Measurements from ENCODE around the gene SEC14L2. TPM values are rescaled to one million over a fixed set of nuclear protein-coding genes. Genes with fewer than 3 reads are reported as not detected.

SEC14L2 gene
- total RNA-seq, 1 donor from 2014 or later, result 1.5 TPM

DNA sequence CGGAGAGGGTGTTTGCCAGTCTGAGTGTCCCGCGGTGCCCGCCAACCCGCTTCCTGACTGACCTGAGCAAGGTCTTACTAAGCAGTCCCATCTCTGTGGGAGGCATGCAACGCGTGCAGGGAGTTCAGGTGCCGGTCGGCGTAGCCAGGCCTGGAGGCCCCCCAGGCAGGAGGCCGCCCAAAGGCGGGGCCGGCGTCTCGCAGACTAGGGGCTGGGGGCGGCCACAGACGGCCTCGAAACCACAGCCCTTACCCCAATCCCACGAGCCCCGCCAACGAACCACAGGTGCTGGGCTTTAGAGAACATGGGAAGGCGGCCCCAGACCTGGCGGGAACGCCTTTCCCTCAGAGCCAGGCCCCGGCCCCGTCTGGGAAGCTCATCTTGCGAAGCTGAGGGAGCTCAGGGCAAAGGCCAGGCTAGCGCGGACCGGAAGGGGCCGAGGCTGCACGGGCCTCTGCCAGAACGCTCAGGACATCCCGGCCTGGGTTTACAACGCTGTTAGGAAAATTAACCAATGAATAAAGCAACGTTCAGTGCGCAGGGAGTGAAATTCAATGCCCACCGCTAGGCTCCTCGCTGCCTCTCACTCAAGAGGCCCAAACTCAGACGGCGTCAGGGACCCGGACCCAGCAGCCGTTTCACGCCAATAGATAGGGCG, 26.6 kb downstream of the SEC14L2 start:
- intact Hi-C loops (cut with DNase I), result no loop called here
- DNase-seq (peak; percentile 86), ATAC-seq (ENCODE audit: poor library complexity) (peak; percentile 76)

GRCh38 chr22:30423959-30424533, 27.2 kb downstream of the SEC14L2 start:
- peak; percentile 92 for ATAC-seq (ENCODE audit: poor library complexity)
- peak; percentile 99 for DNase-seq
- intact Hi-C loops (cut with DNase I), result no loop called here

- intact Hi-C loops (cut with DNase I), result no loop called here
These were observed 27.9 kb downstream of the SEC14L2 start for GRCh38 chr22:30424534-30425326.

GRCh38 chr22:30425327-30425615, 28.5 kb downstream of the SEC14L2 start:
- no peak for ATAC-seq (ENCODE audit: poor library complexity)
- intact Hi-C loops (cut with DNase I), result no loop called here
- no peak for DNase-seq

More at GRCh38 chr22:30424534-30425326, 27.9 kb downstream of the SEC14L2 start:
- DNase-seq (no peak), ATAC-seq (ENCODE audit: poor library complexity) (no peak)

GRCh38 chr22:30425616-30426387, 29.0 kb downstream of the SEC14L2 start, which contains the start of gene MTFP1:
MTFP1 (plus strand) TSS chr22:30425768; CDS start chr22:30425880, 112 bp downstream.
- intact Hi-C loops (cut with DNase I), result no loop called here
- ATAC-seq (ENCODE audit: poor library complexity), result peak; percentile 24
- DNase-seq, result peak; percentile 73

- intact Hi-C loops (cut with DNase I), result no loop called here
- ATAC-seq (ENCODE audit: poor library complexity) (peak; percentile 19), DNase-seq (peak; percentile 86)
These were observed 29.9 kb downstream of the SEC14L2 start for GRCh38 chr22:30426388-30427353.

DNA sequence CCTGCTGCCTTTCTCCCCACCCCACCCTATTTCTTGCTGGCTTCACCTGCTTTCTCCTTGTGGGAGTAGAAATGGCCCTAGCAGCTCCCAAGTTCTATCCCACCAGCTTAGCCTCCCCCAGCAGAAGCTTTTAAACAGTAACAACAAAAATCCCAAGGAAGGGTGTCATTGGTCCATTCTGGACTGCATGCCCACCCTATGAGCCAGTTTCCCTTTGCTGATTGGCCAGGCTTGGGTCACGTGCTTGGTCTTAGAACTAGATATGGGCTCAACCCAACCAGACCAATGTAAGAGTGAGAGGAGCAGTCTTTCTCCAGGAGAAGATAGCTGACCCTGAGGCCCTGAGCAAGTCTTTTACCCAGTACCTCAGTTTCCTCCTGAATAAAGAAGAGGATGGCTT, 31.1 kb downstream of the SEC14L2 start:
- no peak for DNase-seq
- intact Hi-C loops (cut with DNase I), result no loop called here
- no peak for ATAC-seq (ENCODE audit: poor library complexity)

DNA sequence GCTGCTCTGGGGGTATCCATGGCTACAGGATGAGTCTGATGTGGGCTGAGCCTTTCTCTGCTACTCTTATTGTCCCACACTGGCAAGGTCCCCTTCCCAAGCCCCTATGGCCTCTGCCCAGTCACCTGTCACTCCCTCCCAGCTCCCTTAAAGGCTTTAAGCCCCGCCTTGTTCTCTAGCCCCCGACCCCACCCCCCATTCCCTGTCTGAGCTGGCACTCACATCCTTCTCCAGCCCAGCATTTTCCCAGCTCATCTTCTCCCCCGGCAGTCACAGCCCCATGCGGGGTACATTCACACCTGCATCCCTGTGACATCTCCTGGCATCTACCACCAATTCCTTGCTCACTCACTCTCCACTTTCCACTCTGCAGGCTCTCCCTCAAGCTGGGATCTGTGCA, 33.1 kb downstream of the SEC14L2 start:
- ATAC-seq (ENCODE audit: poor library complexity), result no peak
- intact Hi-C loops (cut with DNase I), result no loop called here
- no peak for DNase-seq

DNA sequence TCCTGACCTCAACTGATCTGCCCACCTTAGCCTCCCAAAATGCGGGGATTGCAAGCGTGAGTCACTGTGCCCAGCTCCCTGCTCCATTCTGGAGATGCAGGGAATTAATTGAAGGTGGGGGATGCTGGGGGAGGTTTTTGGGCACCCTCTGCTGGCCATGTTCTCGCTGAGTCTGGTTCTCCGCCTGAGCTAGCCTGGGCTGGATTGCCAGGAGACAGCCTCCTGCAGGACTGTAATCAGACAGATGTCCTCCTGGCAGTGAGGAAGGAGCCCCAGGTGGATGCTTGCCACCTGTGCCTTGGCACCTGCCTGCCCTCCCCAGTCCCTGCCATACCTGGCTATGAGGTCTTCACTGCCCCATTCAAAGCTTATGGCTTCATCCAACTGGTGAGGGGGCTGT, 34.1 kb downstream of the SEC14L2 start:
- DNase-seq (no peak), ATAC-seq (ENCODE audit: poor library complexity) (no peak)
- intact Hi-C loops (cut with DNase I), result no loop called here

DNA sequence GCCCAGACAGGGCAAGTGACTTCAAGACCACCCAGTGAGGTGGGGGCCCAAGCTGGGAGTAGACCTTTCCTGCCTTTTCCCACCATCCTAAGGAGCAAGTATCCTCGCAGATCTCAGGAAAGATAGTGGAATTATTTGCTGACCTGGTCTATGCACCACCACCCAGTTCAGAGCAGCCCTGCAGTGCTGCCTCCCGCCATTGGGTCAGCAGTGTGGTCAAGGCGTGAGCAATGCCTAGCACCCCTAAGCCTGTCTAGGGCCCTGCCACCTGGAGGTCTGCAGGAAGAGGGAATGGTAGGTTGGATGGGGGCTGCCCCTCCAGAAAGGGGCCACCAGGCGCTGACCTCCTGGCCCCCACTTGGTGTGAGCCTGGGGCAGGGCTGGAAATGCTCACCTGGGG, 35.3 kb downstream of the SEC14L2 start:
- no peak for ATAC-seq (ENCODE audit: poor library complexity)
- no peak for DNase-seq
- intact Hi-C loops (cut with DNase I), result no loop called here

GRCh38 chr22:30432520-30432919, 35.7 kb downstream of the SEC14L2 start:
- ATAC-seq (ENCODE audit: poor library complexity), result no peak
- no peak for DNase-seq
- intact Hi-C loops (cut with DNase I), result no loop called here

- DNase-seq (no peak), ATAC-seq (ENCODE audit: poor library complexity) (no peak)
- intact Hi-C loops (cut with DNase I), result no loop called here
These were observed 36.4 kb downstream of the SEC14L2 start for GRCh38 chr22:30433227-30433626.

DNA sequence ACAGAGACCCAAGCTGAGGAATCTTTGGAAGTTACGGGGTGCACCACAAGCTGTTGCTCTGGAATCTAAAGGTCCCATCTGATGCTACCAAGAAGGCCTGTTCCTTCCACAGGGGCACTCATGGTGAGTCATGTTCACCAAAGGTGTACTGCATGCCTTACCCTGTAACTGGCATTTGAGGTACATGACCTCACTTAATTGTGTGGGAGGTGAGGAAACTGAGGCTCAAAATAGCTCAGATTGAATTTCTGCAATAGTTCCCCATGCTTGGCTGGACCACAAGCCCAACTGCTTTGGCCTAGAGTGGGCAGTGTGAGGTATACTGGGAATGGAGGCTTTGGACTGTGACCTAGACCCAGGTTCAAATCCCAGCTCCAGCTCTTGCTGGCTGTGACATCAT, 37.0 kb downstream of the SEC14L2 start:
- no peak for DNase-seq
- intact Hi-C loops (cut with DNase I), result no loop called here

DNA sequence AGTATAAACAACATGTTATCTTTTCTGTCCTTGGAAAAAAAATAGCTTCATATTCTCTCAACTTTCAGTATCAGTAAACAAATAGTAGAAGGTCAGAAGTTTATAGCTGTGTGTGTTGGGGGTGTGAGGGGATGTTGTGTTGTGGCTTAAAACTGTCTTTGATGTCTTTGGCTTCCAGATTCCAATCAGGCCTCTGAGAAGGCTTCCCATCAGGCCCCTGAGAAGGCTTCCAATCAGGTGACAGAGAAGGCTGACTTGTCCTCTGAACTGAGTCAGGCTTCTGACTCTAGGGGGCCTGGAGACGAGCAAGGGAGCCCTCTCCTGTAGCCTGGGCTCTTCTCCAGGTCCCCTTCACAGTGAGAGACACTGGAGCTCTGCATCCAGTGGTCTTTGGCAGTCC, 38.0 kb downstream of the SEC14L2 start:
- no peak for DNase-seq
- ATAC-seq (ENCODE audit: poor library complexity), result no peak
- intact Hi-C loops (cut with DNase I), result no loop called here

More for the DNA sequence above, 37.0 kb downstream of the SEC14L2 start:
- ATAC-seq (ENCODE audit: poor library complexity), result no peak

- ATAC-seq (ENCODE audit: poor library complexity) (no peak), DNase-seq (peak; percentile 48)
- intact Hi-C loops (cut with DNase I), result no loop called here
These were observed 38.9 kb downstream of the SEC14L2 start for GRCh38 chr22:30435674-30436126.

DNA sequence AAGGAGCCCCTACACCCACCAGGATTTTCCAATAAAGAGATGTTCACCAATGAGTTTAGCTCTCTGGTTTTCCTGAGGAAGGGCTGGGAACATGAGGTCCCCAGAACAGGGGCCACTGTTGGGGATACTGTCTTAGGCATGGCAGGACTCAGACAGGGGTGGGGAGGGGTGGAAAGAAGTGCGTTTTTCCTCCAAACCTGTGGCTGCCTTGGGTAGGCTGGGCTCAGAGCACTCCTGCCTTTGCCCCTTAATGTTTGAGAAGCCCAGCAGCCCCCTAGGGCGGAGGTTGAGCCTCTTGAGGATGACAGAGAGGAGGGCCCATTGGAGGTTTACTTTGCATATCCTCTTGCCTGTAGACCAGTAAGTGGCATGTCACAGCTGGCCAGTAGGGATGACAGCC, 39.4 kb downstream of the SEC14L2 start:
- DNase-seq (no peak), ATAC-seq (ENCODE audit: poor library complexity) (no peak)
- intact Hi-C loops (cut with DNase I), result no loop called here

DNA sequence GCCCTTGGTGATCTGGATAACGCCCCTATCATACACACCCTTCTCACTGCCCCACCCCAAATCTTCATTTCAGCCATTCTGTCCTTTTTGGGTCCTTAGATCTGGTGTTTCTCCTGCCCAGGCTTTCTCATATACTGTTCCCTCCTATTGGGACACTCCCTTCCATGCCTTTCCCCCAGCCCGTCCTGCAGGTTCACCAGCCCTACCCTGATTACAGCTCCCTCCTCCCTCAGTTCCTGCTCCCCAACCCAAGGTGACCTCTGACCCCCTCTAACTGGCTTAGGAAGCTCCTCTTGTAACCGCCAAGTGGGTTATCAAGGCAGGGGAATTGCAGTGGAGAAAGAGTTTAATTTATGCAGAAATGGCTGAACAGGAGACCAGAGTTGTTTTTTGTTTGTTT, 41.7 kb downstream of the SEC14L2 start:
- DNase-seq (no peak), ATAC-seq (ENCODE audit: poor library complexity) (no peak)
- intact Hi-C loops (cut with DNase I), result no loop called here

- intact Hi-C loops (cut with DNase I), result no loop called here
- DNase-seq, result no peak
- no peak for ATAC-seq (ENCODE audit: poor library complexity)
These were observed 42.4 kb downstream of the SEC14L2 start for GRCh38 chr22:30439226-30439625.
